Cardiac fibroblast (primary cell): ENCODE results near the gene RPRD2.

Source experiments
- DNase-seq, 2 donors: peaks; one replicate each; pipeline versions ENCODE4 v3.0.0 to v3.0.0-alpha.2; 2010; ENCODE audit warnings: low read depth in 2 of 2
- H3K4me3 ChIP-seq, 2 donors: replicated peaks in 1 of 2; 1 replicate in 1 of 2; 2 replicates in 1 of 2; pipeline ENCODE4 v1.5.1; 2011; ENCODE audit warnings: low read depth in 2 of 2, low read length in 2 of 2, mild to moderate bottlenecking in 2 of 2, moderate library complexity in 1 of 2
- TF ChIP-seq, protein P1 (sequence below): IDR thresholded peaks from one replicate; pipeline ENCODE4 v1.5.1; 2011; ENCODE audit warnings: low read depth, mild to moderate bottlenecking, low read length, inconsistent platforms

Gene RPRD2

DNA sequence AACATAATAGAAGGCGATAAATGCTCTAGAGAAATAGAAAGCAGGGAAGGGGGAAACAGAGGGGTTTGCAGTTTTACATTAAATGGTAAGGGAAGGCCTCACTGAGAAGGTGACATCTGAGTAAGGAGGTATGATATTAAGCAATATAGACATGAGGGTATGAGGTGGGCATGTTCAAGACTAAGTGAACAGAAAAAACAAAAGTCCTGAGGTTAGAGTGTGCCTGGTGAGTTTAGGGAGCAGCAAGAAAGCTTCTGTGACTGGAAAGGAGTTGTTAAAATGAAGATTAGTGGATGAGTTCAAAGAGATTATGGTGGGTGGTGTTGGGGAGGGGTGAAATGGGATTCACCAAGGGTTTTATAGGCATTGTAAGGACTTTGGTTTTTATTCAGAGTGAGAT is 8.6 kb downstream of the RPRD2 start:
- no peak overlapping the region for H3K4me3 ChIP-seq
- TF ChIP-seq, protein P1, sequence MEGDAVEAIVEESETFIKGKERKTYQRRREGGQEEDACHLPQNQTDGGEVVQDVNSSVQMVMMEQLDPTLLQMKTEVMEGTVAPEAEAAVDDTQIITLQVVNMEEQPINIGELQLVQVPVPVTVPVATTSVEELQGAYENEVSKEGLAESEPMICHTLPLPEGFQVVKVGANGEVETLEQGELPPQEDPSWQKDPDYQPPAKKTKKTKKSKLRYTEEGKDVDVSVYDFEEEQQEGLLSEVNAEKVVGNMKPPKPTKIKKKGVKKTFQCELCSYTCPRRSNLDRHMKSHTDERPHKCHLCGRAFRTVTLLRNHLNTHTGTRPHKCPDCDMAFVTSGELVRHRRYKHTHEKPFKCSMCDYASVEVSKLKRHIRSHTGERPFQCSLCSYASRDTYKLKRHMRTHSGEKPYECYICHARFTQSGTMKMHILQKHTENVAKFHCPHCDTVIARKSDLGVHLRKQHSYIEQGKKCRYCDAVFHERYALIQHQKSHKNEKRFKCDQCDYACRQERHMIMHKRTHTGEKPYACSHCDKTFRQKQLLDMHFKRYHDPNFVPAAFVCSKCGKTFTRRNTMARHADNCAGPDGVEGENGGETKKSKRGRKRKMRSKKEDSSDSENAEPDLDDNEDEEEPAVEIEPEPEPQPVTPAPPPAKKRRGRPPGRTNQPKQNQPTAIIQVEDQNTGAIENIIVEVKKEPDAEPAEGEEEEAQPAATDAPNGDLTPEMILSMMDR: no peak
- no peak for DNase-seq

DNA sequence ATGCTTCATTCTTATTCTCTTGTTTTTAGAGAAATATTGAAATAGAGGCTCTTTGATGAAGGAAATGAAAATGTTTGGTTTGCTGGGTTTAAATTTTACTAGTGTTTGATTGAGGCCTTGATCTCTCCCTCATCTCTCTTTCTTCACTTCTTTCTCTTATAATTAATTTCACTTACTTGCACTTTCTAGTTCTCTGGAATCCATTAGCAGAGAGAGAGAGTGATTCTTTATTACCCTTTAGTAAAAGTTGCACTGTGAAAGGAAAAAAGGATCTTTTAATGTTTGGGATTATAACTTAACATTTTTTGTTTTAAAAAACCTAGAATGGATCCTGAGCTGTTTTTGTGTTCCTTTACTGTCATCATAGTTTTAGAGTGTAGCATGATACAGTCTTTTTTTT is 12.2 kb downstream of the RPRD2 start:
- no peak for DNase-seq
- TF ChIP-seq, protein P1: no peak
- H3K4me3 ChIP-seq: no peak overlapping the region

DNA sequence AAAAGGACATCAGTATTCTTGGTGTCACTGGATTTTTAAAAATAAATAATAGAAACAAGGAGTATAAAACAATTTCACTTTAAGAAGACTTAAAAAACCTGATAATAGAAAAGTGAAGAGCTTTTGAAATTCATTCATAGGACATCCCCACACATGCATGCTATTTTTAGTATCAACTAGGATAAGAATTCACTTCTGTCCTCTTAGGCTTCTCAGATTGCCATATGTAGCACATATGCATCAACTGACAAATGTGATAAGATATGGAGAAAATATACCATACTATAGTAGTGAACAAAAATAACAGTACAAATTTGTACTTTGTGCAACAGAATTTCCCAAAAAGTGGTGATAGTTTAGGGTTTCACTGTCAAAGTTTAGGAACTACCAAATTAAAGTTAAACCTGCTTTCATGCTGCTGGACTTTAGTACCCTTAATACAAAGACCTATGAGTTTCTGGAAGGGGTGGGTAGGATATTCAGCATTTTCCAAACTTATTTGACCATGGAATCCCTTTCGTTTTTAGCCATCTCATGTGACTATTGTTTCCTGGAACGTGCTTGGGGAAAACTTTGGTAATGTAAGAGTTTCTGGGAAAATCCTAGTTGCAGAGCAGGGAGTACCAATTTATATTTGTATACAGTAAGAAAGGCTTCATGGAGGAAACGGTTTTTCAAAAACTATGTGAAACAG is 19.8 kb downstream of the RPRD2 start:
- TF ChIP-seq, protein P1: no peak
- no peak for DNase-seq
- H3K4me3 ChIP-seq: no peak overlapping the region

DNA sequence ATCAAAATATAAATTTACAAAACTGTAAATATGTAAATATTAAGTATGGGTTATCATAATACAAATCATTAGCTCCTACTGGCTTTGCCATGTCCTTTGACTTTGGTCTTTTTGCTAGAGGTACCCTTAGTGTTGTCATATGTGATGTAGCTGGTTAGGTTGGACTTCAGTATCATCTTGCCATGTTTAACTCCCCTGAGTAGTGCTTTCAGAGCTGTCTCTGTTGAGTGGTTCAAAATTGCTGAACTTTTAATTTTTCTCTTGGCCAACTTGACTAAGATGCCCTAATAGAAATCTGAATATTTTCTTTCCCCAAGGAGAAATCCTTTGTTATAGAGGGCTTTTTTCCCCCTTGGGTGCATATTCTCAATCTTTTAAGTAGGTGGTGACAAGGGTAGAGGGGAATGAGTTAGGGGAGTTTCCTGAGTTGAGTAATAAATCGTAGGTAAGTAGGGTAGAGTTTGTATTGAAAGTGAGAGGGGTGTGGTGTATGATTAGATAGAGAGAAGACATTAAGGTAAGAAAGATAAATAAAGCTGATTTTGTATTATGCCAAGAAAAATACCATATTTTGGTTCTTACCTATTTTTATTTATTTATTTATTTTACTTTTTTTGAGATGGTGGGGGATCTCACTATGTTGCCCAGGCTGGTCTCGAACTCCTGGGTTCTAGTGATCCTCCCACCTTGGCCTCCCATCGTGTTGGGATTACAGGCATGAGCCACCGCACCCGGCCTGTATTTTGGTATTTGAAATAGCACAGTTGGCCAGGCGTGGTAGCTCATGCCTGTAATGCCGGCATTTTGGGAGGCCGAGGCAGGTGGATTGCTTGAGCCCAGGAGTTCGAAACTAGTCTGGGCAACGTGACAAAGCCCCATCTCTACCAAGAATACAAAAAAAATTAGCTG is 21.8 kb downstream of the RPRD2 start:
- TF ChIP-seq, protein P1: no peak
- DNase-seq: no peak
- no peak overlapping the region for H3K4me3 ChIP-seq

DNA sequence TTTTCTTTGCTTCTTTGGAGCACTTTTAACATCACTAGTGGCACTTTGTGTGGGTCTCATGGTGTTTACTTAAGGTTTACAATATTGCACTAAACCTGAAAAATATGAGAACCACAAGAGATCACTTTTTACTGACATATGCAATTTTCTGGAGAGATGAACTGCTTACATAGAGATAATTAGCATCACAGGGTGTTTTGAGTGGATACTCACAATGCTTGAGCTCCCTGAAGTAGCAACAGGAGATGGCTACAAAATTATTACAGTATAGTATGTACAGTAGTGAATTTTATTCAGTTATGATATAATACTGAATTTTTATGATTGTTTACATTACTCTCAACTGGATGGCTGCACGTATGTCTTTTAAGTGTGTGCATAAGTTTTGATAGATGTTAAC is 22.6 kb downstream of the RPRD2 start:
- no peak overlapping the region for H3K4me3 ChIP-seq
- TF ChIP-seq, protein P1: no peak
- DNase-seq: no peak

DNA sequence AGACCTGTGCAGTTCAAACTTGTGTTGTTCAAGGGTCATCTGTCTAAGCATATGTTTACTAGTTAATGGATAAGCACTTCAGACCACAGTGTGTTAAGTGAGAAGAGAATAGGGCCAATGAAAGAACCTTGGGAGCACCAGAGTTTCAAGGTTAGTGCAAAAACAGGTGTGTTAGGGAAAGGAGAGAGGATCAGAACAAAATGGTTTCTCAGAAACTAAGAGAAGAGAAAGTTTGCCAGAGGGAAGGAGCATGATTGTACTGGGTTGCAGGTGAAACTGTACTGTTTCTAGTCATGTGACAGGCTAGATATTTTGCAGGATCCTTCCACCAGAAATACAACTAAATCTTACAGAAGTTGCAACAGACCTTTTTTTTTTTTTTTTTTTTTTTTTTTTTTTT is 23.3 kb downstream of the RPRD2 start:
- TF ChIP-seq, protein P1: no peak
- H3K4me3 ChIP-seq: no peak overlapping the region
- peak in 1 of 2 donors; percentile 18 for DNase-seq
